Stimulated activated CD4-positive, alpha-beta T cell treated with anti-CD3 and anti-CD28 coated beads, Interleukin-2, amount 100 ng/mL, for 24 hours (primary cell): ENCODE data around the gene FAM53A.
"Not testable (repeated sequence)": the region's sequence is repeated elsewhere in the genome, so short reads cannot be mapped to it uniquely, and the experiment has no call there.

ENCODE experiments used
- DNase-seq, 2 donors: peaks; one replicate each; pipeline ENCODE4 v3.0.0-alpha.2; 2020

Gene FAM53A

DNA sequence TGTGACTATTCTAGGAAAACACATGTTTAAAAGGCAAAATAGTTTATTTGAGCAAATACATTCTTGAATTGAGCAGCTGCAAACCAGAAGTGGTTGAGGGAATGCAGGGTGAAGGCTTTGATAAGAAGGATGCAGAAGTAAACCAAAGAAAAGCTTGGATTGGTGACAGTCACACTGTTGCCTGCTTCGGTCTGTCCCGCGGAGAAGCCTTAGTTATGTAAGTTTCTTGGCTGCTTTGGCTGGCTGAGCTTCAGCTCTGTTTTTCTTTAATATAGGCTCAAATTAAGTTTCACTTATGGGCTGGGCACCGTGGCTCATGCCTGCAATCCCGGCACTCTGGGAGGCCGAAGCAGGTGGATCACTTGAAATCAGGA, 67.6 kb downstream of the FAM53A start:
- DNase-seq, result no peak

DNA sequence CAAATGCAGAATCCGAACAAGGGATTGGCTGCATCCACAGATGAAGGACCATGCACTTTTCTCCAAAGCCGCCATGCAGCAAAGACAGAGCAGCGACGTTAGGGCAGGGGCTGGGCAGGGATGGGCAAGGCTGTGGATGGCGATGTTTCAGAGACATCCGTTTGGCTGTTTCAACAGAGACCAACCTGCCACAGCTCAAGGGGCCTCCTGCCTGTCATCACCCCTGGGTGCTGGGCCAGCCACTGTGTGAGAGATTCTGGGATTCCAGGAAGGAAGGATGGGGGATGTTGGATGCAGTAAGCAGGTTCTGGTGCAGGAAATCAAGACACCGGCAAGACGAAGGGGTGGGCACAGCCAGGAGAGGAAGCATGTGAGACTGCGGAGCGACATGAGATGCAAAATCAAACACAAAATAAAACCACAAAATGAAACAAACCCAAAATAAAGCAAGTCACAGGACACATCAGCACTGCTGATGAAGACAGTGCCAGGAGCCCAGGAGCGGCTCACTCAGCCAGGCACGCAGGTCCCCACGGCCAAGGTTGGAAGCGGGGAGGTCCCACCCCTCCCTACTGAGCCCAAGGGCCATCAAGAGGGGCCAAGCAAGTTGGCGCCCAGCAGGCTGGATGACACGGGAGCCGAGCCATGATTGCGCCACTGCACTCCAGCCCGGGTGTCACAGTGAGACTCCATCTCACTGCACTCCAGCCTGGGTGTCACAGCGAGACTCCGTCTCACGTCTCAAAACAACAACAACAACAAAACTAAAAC, 68.1 kb downstream of the FAM53A start:
- no peak for DNase-seq

DNA sequence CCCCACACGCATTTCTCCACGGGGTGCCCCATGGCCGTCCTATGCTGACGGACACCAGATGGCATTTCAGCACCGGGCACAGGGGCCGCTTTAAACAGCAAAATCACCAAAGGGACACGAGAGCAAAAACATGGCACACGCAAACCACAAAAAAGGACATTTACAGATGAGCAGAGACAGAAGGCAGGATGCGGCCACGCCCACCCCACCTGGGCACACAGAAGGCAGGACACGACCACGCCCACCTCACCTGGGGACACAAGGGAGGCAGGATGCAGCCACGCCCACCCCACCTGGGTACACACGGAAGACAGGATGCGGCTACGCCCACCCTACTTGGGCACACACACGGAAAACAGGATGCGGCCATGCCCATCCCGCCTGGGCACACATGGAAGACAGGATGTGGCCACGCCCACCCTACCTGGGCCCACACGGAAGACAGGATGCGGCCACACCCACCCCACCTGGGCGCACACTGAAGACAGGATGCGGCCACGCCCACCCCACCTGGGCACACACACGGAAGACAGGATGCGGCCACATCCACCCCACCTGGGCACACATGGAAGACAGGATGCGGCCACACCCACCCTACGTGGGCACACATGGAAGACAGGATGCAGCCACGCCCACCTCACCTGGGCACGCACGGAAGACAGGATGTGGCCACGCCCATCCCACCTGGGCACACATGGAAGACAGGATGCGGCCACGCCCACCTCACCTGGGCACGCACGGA, 69.1 kb downstream of the FAM53A start:
- no peak for DNase-seq

DNA sequence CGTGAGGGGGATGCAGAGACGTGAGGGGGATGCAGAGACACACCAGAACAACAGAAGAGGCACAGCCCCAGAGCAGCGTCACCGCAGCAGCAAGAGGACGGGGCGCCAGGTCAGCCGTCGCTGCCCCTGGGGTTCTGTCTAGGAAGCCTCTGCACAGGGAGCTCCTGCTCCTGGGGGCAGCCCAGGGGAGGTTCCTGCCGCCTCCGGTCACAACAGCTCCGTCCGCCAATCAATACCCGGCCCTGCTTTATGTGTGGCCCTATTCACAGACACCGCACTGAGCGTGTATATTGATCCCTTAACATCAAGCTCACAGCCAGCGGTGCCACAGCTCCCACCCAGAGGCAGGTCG, 69.6 kb downstream of the FAM53A start:
- no peak for DNase-seq

DNA sequence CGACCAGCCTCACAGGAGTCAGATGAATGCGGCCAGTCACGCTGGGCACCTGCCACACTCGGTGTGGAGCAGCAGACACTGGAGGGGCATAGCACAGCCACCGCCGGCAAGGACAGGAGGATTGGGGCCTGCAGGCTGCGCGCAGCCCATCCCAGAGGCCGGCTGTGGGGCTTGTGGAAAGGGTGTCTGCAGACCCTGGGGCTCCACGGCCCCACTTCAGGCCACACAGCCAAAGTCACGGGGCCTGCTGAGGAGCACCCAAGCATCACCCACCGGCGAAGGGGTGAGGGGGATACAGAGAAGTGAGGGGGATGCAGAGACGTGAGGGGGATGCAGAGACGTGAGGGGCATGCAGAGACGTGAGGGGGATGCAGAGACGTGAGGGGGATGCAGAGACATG, 70.1 kb downstream of the FAM53A start:
- DNase-seq, result no peak

DNA sequence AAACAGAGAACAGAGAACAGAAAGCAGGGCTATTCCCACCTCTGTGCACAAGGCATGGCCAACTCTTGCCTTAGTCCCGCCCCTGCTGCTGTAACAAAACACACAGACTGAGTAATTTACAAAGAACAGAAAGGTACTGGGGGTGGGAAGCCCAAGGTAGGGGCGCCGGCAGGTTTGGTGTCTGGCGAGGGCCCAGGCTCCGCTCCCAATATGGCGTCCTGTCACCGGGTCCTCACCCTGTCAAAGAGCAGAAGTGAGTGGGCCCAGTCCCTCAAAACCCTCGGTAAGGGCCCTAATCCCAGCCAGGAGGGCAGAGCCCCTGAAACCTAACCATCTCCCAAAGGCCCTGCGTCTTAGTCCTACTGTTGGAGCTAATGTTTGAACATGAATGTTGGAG, 71.0 kb downstream of the FAM53A start:
- no peak for DNase-seq

DNA sequence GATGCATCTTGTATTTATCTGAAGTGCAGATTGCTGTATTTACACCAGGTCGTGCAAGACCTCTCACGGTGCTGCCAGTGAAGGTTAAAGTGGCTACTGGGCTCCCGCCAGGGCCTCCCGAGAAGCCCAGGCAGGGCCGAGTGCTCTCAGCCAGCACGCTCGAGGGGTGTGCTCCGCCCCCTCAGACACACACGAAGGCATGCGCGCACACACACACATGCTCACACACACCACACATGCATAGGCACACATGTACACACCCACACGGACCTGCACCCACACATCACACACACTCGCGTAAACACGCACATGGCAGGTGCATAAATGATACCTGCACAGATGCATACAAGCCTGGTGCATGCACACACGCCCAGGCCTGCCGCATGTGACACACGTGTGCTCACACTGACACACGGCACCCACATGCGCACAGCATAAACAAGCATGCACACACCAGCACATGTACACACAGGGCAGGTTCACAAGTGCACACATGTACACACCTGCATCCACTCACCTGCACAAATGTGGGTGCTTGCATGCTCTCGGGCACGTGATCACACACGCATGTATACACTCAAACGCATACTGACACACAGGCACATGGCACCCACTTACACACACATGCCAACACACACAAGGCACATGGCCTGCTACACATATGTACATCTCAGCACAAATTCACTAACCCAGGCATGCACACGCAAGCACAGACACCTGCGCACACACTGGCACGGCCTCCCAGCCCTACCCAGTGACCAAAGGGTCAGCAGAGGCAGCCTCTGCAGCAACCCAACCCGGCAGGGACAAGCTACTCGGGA, 71.6 kb downstream of the FAM53A start:
- no peak for DNase-seq

DNA sequence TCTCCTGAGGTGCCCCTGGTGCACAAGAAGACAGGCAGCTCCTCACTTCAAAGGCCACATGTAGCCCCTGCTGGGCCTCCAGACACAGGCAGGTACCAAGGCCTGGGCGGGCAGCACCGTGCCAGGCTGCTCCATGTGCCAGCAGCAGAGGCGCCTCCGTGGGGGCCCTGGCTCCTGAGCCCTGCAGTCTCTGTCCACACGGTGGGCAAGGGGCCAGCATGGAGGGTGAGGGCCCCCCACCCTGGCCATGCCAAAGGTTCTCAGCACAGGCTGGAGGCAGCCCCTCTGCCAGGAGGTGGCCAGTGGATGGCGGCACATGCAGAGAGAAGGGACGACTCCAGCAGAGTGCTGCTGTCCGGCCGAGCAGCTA, 72.6 kb downstream of the FAM53A start:
- DNase-seq, result no peak

DNA sequence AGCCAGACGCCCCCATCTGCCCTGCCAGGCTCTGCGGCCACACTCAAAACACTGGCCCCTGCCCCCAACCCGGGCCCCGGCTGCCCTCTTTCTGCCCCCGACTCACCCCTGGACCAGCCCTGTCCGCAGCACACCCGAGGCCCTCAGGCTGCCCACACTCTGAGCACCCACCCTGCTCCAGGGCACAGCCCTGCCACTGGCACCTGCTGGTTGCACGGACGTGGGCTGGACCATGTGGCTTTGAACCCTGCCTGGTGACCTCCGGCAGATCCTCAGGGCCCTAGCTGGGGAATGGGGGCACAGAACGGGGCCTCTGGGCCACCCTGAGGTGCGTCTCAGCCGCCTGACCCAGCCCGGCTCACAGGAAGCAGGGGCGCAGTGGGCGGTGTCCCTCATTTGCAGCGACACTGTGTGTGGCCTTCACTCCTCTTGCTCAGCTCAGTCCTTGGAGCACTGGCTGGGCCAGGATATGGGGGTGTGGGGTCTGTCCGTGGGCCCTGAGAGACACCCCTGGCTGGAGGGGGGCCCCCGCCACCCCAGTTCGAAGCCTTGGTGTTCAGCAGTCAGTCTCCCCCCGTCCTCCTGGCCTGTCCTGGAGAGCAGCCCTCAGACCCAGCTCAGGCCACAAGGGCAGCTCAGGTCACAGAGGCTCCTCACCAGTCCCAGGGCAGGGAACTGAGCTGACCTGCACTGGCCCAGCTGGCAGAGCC, 73.2 kb downstream of the FAM53A start:
- no peak for DNase-seq

DNA sequence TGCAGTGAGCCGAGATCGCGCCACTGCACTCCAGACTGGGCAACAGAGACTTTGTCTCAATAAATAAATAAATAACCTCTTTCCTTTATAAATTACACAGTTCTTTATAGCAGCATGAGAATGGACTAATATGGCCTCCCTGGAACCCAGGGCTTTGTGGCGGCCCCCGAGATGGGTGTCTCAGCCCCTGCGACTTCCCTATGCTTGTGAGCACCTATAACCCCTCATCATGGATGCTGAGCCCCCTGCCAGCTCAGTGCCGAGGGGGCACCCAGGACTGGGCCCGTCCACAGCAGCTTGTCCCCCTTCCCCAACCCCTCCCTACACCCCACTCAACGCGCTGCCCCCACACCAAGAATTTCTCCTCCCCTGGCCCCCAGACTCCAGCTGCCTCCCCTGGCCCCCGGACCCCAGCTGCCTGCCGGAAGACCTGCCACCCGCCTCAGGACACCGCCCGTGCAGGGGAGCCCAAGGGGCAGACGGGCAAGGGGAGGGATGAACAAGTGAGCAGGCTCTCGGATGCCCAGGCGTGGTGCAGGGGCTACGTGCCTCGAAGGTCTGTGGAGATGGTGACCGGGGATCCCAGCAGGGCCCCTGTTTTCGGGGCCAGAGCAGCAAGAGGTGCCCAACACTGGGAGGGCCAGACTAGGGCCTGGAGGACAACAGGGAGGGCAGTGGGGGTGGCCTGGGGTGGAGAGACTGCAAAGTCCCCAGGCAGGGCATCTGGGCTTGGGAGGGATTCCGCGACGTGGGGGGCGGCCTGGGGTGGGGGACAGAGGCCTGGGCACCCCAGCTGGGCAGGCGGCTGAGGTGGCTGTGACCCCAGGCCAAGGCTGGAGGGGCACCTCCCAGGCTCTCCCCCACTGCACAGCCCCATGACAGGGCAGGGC, 74.0 kb downstream of the FAM53A start:
- DNase-seq, result no peak

DNA sequence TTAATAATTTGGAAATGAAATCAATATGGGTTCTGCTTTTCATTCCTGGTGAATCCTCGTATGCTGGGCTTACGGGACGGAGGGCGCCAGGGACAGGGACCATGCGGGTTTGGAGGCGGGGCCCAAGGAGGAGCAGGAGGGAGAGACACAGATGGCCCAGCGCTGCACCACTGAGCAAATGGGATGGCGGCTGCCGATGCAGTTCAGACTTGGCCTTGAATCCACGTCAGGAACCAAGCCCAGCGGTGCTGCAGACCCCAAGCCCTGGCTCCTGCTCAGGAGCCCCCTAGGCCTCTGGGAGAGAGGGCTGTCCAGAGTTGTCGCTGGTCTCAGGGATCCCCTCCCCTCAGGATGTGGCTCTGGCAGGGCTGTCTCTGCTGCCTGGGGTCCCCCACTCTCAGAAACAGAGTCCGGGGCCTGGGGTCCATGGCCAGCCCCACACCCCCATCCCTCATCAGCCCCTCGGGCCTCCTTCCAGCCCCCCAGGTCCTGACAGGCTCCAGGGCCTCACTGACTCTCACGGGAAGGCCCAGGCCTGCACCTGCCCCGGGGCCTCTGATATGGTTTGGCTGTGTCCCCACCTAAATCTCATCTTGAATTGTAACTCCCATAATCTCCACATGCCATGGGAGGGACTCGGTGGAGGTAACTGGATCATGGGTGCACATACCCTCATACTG, 75.2 kb downstream of the FAM53A start:
- no peak for DNase-seq

DNA sequence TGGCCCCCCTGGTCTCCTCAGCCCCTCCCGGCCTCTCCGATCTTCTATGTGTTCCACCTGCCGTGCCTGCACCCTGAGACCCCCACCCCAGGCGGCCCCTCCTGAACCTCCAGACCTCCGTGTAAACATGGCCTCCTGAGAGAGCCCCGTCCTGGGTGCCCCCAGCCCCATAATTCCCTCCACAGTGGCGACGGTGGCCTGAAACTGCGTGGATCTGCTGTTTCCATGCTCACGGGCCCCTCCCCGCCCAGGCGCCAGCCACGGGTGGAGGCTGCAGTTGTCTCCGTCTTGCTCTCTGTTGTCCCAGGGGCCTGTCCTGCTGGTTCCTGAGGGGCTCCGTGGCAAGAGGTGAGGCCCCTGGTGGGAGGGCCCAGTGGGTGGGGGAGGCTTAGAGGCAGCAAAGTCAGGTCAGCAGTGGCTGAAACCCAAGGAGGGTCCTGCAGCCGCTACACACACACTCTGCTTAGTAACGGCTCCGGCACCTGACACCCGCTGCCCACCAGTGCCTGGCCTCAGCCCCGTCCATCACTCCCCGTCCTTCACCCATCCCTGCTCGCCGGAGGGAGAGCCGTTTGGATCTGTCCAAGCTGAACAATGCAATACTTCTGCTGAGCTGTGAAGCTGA, 75.8 kb downstream of the FAM53A start:
- DNase-seq, result no peak

DNA sequence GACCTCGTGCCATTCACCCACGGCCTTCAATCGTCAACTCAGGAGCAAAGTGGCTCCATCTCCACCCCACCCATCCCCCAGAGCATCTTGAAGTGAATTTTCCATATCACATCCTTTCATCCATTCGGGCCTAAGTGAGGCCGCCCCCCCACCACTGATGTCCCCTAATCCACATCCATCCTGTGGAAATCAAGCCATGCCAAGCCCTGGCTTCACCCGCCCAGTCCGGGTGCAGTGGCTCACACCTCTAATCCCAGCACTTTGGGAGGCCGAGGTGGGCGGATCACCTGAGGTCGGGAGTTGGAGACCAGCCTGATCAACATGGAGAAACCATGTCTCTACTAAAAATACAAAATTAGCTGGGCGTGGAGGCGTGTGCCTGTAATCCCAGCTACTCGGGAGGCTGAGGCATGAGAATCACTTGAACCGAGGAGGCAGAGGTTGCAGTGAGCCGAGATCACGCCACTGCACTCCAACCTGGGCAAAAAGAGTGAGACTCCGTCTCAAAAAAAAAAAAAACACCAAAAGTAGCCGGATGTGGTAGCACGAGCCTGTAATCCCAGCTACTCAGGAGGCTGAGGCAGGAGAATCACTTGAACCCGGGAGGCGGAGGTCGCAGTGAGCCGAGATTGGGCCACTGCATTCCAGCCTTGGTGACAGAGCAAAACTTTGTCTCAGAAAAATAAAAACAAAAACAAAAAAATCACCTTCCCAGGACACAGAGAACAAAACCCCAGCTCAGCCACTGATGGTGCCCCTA, 76.5 kb downstream of the FAM53A start:
- not testable (repeated sequence) for DNase-seq

DNA sequence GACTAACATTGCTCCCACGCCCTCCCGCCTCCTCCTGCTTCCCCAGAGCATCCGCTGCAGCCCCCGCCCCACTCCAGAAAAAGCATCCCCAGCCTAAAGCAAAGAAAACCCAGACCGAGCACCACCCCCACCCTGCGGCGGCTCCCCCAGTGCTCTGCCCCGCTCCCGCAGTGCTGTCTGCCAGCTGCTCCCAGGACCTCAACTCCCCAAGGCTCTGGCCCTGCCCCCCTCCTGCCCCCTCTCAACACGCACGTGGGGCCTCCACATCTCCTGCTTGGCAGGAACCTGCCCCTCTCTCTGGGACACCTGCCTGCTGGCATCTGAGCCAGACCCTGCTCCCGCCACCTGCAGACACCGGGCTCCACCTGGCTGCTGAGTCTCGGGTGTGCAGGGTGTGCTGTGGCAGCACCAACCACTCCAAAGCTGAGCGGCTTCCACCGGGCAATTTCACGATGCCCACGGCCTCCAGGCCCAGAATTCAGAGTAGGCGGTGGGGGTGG, 79.4 kb downstream of the FAM53A start:
- peak in 1 of 2 donors; percentile 30 for DNase-seq

DNA sequence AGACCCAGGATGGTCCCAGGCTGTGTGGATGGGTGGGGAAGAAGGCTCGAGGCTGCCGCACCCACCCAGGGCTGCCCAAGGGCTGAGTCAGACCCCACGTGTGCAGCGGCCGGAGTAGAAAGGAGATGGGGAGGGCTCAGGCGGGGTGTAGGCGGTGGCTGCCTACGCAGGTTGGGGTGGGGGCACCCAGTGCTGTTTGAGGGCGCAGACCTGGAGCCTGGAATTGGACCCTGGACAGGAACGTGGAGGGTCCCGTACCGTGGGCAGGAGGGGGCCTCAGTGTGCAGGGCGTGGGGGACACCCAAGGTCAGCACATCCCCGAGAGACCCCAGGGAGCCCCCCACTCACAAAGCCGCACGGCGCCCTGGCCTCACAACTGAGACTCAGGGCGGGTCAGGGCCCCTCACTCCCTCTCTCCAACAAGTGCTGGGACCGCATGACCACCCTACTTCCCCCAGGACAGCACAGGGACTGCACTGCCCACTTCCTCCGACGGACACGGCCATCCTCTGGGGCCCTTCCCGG, 79.9 kb downstream of the FAM53A start:
- no peak for DNase-seq

DNA sequence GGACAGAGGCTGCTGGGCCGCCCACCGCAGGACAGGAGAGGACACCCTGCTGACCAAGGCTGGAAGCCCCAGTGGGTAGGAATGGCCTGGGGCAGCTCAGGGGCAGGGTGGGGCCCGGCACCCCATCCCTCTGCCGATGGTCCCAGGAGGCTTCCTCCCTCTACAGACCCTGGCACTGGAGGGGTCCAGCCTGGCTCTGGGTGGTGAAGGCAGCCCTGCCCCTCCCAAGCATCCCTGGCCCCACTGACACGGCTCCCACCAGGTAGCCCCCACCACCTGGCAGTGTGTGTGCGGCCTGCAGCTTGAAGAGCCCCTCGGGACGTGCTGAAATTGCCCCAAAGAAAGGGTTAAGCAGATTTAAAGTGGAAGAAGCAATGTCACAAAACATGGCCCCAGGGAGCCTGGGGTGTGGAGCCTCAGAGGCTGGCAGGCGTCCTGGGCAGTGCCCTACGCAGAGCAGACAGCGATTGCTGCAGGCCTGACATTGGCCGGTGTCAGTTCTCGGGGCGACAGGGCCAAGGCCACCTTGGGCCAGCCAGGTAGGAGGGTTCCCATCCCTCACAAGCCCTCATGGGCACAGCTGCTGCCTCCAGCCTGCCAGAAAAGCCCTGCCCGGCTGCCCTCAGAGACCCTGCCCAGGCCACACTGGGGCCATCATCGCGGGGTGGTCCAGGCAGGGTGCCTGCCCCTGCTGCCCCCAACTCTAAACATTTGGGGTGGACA, 80.5 kb downstream of the FAM53A start:
- no peak for DNase-seq

DNA sequence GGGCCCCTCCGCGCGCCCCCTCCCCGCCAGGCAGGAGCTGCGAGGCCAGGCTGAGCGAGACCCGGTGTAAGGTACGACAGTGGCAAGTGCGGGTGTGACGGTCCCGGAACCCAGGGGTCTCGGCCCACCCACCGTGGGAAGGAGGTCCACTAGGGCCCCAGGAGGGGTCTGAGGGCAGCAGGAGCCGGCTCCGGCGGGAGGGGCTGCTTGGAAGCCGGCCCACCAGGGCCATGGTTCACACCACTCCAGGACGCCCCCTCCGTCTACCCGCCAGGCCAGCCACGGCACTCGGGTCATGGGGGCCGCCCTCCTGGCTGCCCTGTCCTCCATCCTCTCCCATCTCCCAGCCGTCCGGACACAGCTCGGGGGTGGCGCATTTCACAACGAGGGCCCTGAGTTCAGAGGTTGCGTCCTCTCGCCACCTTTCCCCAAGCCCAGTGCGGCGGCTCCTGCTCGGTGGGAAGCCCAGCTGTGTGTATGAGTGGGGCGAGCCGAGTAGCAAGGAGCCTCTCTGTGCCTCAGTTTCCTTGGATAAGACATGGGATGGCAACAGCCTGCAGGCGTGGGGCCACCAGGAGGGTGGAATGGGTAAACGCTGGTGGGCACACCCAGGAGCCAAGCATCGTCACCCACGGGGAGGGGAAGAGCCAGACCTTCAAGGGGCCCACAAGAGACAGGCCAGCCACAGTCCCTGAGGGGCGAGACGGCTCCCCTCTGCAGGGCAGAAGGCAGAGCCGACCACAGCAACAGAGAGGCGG, 81.3 kb downstream of the FAM53A start:
- no peak for DNase-seq
